H9 (cell line): ENCODE data around the gene KIF6. TPM values are rescaled to one million over a fixed set of nuclear protein-coding genes. Genes with fewer than 3 reads are reported as not detected.

Source experiments
- DNase-seq: peaks from one replicate; pipeline ENCODE4 v3.0.0-alpha.2; 2017
- H2AFZ ChIP-seq: one replicate; pipeline ENCODE4 v1.6.1; 2013; ENCODE audit warnings: mild to moderate bottlenecking, low read length, control low read depth, moderate library complexity
- H2AK5ac ChIP-seq: 2 replicates; pipeline ENCODE4 v1.6.1; 2013; ENCODE audit warnings: low read length, control low read depth, mixed read lengths; ENCODE audit not compliant: insufficient read length
- H2BK120ac ChIP-seq: one replicate; pipeline ENCODE4 v1.6.1; 2013; ENCODE audit warnings: low read depth, mild to moderate bottlenecking, low read length, control low read depth, inconsistent platforms; ENCODE audit not compliant: poor library complexity, severe bottlenecking
- H2BK12ac ChIP-seq: 2 replicates; pipeline ENCODE4 v1.6.1; 2013; ENCODE audit warnings: low read length, control low read depth, mixed read lengths, low read depth; ENCODE audit not compliant: insufficient read length
- H2BK15ac ChIP-seq: 2 replicates; pipeline ENCODE4 v1.6.1; 2013; ENCODE audit warnings: low read depth, low read length, control low read depth
- H2BK20ac ChIP-seq: one replicate; pipeline ENCODE4 v1.6.1; 2013; ENCODE audit warnings: low read depth, mild to moderate bottlenecking, low read length, control low read depth, inconsistent platforms; ENCODE audit not compliant: poor library complexity, severe bottlenecking
- H2BK5ac ChIP-seq: 2 replicates; pipeline ENCODE4 v1.6.1; 2013; ENCODE audit warnings: low read length, control low read depth, mixed read lengths; ENCODE audit not compliant: insufficient read length
- H3K14ac ChIP-seq: 2 replicates; pipeline ENCODE4 v1.6.1; 2013; ENCODE audit warnings: low read length, control low read depth; ENCODE audit not compliant: insufficient read depth
- H3K18ac ChIP-seq: 2 replicates; pipeline ENCODE4 v1.6.1; 2013; ENCODE audit warnings: low read depth, mild to moderate bottlenecking, mixed read lengths, low read length, control low read depth; ENCODE audit not compliant: insufficient read length
- H3K23ac ChIP-seq: 2 replicates; pipeline ENCODE4 v1.6.1; 2013; ENCODE audit warnings: low read length, control low read depth, mixed read lengths, low read depth; ENCODE audit not compliant: insufficient read length
- H3K23me2 ChIP-seq: 2 replicates; pipeline ENCODE4 v1.6.1; 2013; ENCODE audit warnings: low read depth, mild to moderate bottlenecking, mixed read lengths, low read length, control low read depth; ENCODE audit not compliant: insufficient read length, poor library complexity, severe bottlenecking
- H3K27ac ChIP-seq: 2 replicates; pipeline ENCODE4 v1.5.1; 2013; ENCODE audit warnings: low read length, control low read depth, mixed read lengths, low read depth; ENCODE audit not compliant: insufficient read length
- H3K27me3 ChIP-seq: 2 replicates; pipeline ENCODE4 v1.6.1; 2013; ENCODE audit warnings: low read length, control low read depth, inconsistent platforms; ENCODE audit not compliant: insufficient read depth
- H3K4ac ChIP-seq: 2 replicates; pipeline ENCODE4 v1.6.1; 2013; ENCODE audit warnings: low read depth, mild to moderate bottlenecking, control low read depth, inconsistent platforms, low read length, moderate library complexity
- H3K4me1 ChIP-seq: 2 replicates; pipeline ENCODE4 v1.6.1; 2013; ENCODE audit warnings: low read length, control low read depth, inconsistent platforms; ENCODE audit not compliant: insufficient read depth
- H3K4me2 ChIP-seq: 2 replicates; pipeline ENCODE4 v1.6.1; 2013; ENCODE audit warnings: low read length, control low read depth, mixed read lengths; ENCODE audit not compliant: insufficient read length, insufficient read depth
- H3K56ac ChIP-seq: 2 replicates; pipeline ENCODE4 v1.6.1; 2013; ENCODE audit warnings: low read depth, mild to moderate bottlenecking, mixed read lengths, low read length, control low read depth; ENCODE audit not compliant: insufficient read length
- H3K79me1 ChIP-seq: 2 replicates; pipeline ENCODE4 v1.6.1; 2013; ENCODE audit warnings: low read depth, mild to moderate bottlenecking, moderate library complexity, low read length, control low read depth, inconsistent platforms; ENCODE audit not compliant: insufficient read depth, poor library complexity, severe bottlenecking
- H3K79me2 ChIP-seq: 2 replicates; pipeline ENCODE4 v1.6.1; 2013; ENCODE audit warnings: low read length, control low read depth, inconsistent platforms; ENCODE audit not compliant: insufficient read depth
- H3K9ac ChIP-seq: 2 replicates; pipeline ENCODE4 v1.6.1; 2013; ENCODE audit warnings: low read length, control low read depth, mixed read lengths; ENCODE audit not compliant: insufficient read length; ENCODE audit errors: extremely low read depth
- H3K9me3 ChIP-seq: one replicate; pipeline ENCODE4 v1.6.1; 2013; ENCODE audit warnings: low read depth, low read length, inconsistent platforms; ENCODE audit not compliant: control insufficient read depth
- H3T11ph ChIP-seq: one replicate; pipeline ENCODE4 v1.6.1; 2013; ENCODE audit warnings: mild to moderate bottlenecking, low read length, control low read depth, inconsistent platforms
- H4K20me1 ChIP-seq: one replicate; pipeline ENCODE4 v1.6.1; 2013; ENCODE audit not compliant: control insufficient read depth, insufficient read length, insufficient read depth
- H4K5ac ChIP-seq: 2 replicates; pipeline ENCODE4 v1.6.1; 2013; ENCODE audit warnings: low read depth, mild to moderate bottlenecking, mixed read lengths, low read length, control low read depth; ENCODE audit not compliant: insufficient read length
- H4K8ac ChIP-seq: replicated peaks from 2 replicates; pipeline ENCODE4 v1.6.1; 2013; ENCODE audit warnings: low read length, control low read depth, mixed read lengths, low read depth; ENCODE audit not compliant: insufficient read length
- H4K91ac ChIP-seq: 2 replicates; pipeline ENCODE4 v1.6.1; 2013; ENCODE audit warnings: low read depth, mild to moderate bottlenecking, moderate library complexity, mixed read lengths, low read length, control low read depth; ENCODE audit not compliant: insufficient read length
- H3K27ac Mint-ChIP-seq, 3 experiments: 2 replicates in 2 of 3; 3 replicates in 1 of 3; pipeline ENCODE4 v1.8.0; 2020 to 2021; ENCODE audit warnings: mixed read lengths in 3 of 3, mild to moderate bottlenecking in 1 of 3, moderate library complexity in 1 of 3
- H3K27me3 Mint-ChIP-seq: 2 replicates; pipeline ENCODE4 v1.8.0; 2021; ENCODE audit warnings: low read depth, mild to moderate bottlenecking, moderate library complexity, mixed read lengths
- H3K36me3 Mint-ChIP-seq, 3 experiments: 2 replicates in 2 of 3; 3 replicates in 1 of 3; pipeline ENCODE4 v1.8.0; 2020 to 2021; ENCODE audit warnings: low read depth in 3 of 3, mixed read lengths in 3 of 3; ENCODE audit not compliant: insufficient read depth in 1 of 3
- H3K4me1 Mint-ChIP-seq, 2 experiments: 2 replicates each; pipeline ENCODE4 v1.8.0; 2020; ENCODE audit warnings: mixed read lengths in 2 of 2
- H3K4me3 Mint-ChIP-seq, 2 experiments: 2 replicates in 1 of 2; 3 replicates in 1 of 2; pipeline ENCODE4 v1.8.0; 2020 to 2021; ENCODE audit warnings: mild to moderate bottlenecking in 2 of 2, mixed read lengths in 2 of 2, moderate library complexity in 1 of 2
- H3K9me3 Mint-ChIP-seq, 2 experiments: 2 replicates in 1 of 2; 3 replicates in 1 of 2; pipeline ENCODE4 v1.8.0; 2020; ENCODE audit warnings: mild to moderate bottlenecking in 2 of 2, mixed read lengths in 2 of 2, moderate library complexity in 1 of 2
- WGBS: extraction: QIAGEN DNeasy Blood & Tissue Kit; methylation state at CpG from one replicate; pipeline ENCODE4 v1.1.7; 2013; ENCODE audit warnings: missing lambda C conversion rate, low lambda C conversion rate, mixed read lengths; ENCODE audit not compliant: insufficient read length; ENCODE audit errors: extremely low coverage; 5-methylcytosine and 5-hydroxymethylcytosine counted together
- total RNA-seq: library from RNA; stranded (reverse); gene quantifications from 2 replicates; pipeline ENCODE4 v1.2.1, GENCODE V29; 2021
- TF ChIP-seq, protein P1 (sequence below): fragments of 200-600 bp; sonication (generic); conservative IDR thresholded peaks from 3 replicates; pipeline ENCODE4 v1.8.0; 2021; ENCODE audit warnings: antibody characterized with exemption, mild to moderate bottlenecking

Gene KIF6
- total RNA-seq, 1 experiment from 2014 or later: 0.63 TPM

- Histone ChIP-seq H3K79me2 (no peaks in the 10 kb centered on the region), H4K20me1 (no peaks in the 10 kb centered on the region), H2AFZ (no peak overlapping the region), H3K4ac (no peak overlapping the region), H3K23me2 (no peaks in the 10 kb centered on the region), H3K27ac (no peak overlapping the region), H2BK15ac (no peak overlapping the region), H4K5ac (no peak overlapping the region), H3K14ac (no peak overlapping the region), H3K18ac (no peak overlapping the region), H3K4me1 (no peaks in the 10 kb centered on the region), H3K56ac (no peak overlapping the region), H2BK5ac (no peak overlapping the region), H3K4me2 (no peak overlapping the region), H2BK12ac (no peak overlapping the region), H3K23ac (no peak overlapping the region), H2BK20ac (no peak overlapping the region), H3K79me1 (no peaks in the 10 kb centered on the region), H2BK120ac (no peak overlapping the region), H4K8ac (no peak overlapping the region), H2AK5ac (no peak overlapping the region), H3K9me3 (no peaks in the 10 kb centered on the region), H4K91ac (no peak overlapping the region), H3K27me3 (no peaks in the 10 kb centered on the region), H3K9ac (no peak overlapping the region), H3T11ph (no peak overlapping the region)
- Mint-ChIP-seq H3K27me3 (no peaks in the 10 kb centered on the region), H3K36me3 (no peaks in the 10 kb centered on the region), H3K4me3 (no peak overlapping the region), H3K27ac (no peak overlapping the region), H3K4me1 (no peaks in the 10 kb centered on the region), H3K9me3 (no peaks in the 10 kb centered on the region)
- TF ChIP-seq, protein P1, sequence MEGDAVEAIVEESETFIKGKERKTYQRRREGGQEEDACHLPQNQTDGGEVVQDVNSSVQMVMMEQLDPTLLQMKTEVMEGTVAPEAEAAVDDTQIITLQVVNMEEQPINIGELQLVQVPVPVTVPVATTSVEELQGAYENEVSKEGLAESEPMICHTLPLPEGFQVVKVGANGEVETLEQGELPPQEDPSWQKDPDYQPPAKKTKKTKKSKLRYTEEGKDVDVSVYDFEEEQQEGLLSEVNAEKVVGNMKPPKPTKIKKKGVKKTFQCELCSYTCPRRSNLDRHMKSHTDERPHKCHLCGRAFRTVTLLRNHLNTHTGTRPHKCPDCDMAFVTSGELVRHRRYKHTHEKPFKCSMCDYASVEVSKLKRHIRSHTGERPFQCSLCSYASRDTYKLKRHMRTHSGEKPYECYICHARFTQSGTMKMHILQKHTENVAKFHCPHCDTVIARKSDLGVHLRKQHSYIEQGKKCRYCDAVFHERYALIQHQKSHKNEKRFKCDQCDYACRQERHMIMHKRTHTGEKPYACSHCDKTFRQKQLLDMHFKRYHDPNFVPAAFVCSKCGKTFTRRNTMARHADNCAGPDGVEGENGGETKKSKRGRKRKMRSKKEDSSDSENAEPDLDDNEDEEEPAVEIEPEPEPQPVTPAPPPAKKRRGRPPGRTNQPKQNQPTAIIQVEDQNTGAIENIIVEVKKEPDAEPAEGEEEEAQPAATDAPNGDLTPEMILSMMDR: no peak
- no peak for DNase-seq
- no CpG with 5 or more reads among the region's 2 CpGs for WGBS
These were observed 207.0 kb downstream of the KIF6 start for GRCh38 chr6:39518221-39518620.
